PFSK-1 (cell line): ENCODE data around the gene PPL.

Experiments
- POLR2AphosphoS5 ChIP-seq: IDR thresholded peaks from 2 replicates; pipeline ENCODE4 v1.6.1; 2012; ENCODE audit warnings: low read depth, mild to moderate bottlenecking, control low read depth, low read length, moderate library complexity
- SIN3A ChIP-seq: IDR thresholded peaks from 2 replicates; pipeline ENCODE4 v1.6.1; 2012; ENCODE audit warnings: mild to moderate bottlenecking, low read length, moderate library complexity, borderline replicate concordance; ENCODE audit not compliant: insufficient read depth

DNA sequence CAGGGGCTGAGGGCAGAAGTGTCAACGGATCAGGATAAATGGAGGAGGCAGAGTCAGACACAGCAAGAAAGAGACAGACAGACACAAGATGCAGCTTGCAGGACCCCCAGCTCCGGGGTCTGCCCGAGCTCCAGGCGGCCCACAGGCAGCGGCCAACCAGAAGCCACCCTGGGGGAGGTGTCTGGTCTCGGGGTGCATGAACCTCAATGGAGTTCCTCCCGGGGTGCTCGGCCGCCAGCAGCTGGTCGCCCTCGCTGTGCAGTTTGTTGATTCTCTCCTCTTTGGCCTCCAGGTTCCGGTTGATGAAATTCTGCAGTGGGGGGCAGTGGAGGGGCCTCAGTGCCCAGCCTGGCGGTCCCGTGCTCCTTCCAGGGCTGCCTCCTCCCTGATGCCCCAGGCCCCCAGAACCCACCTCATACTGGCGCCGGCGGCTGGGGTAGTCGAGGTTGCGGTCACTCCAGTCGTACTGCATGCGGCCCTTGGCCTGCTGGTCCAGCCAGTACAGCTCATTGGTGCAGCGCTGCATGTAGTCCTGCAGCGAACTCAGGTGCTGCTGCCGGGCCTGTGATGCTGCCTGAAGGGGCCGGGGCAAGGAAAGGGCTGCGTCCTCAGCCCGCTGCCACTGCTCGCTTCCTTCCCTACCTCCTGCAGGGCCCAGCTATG is 38.0 kb downstream of the PPL start:
- TF ChIP-seq POLR2AphosphoS5 (no peak), SIN3A (no peak)
